Endothelial cell of umbilical vein (primary cell): ENCODE measurements around the gene ADGRG3. TPM values are rescaled to one million over a fixed set of nuclear protein-coding genes. Genes with fewer than 3 reads are reported as not detected.

Experiments used
- BruUV-seq: library from RNA; stranded (reverse); fragments of 400-500 nt; replicated peaks from 2 replicates; lab custom pipeline; 2021; lab: Mats Ljungman, UMichigan
- CTCF ChIA-PET: fragments of 300-600, 350-600 bp; sonication (Branson Sonifier 250); formaldehyde crosslinking; loops from one replicate; lab custom pipeline; 2021; ENCODE audit warnings: antibody characterized with exemption, inconsistent platforms; lab: Charles Lee
- POLR2A ChIA-PET: fragments of 300-600, 350-600 bp; sonication (Branson Sonifier 250); formaldehyde crosslinking; loops from one replicate; lab custom pipeline; 2021; ENCODE audit warnings: antibody characterized with exemption, inconsistent platforms; lab: Charles Lee
- DNase-seq: peaks from one replicate; pipeline ENCODE4 v3.0.0-alpha.2; 2011; ENCODE audit warnings: low read depth, low spot score
- FAIRE-seq: peaks from 2 replicates; lab custom pipeline; 2011; peaks lifted over from hg19 to GRCh38; lab: Jason Lieb, UNC
- H2AFZ ChIP-seq: 2 replicates; pipeline ENCODE4 v1.6.0; 2012; ENCODE audit warnings: low read depth, low read length, control low read depth, inconsistent platforms
- H3K27ac ChIP-seq: 2 replicates; pipeline ENCODE4 v1.5.1; 2011; ENCODE audit warnings: low read depth, mild to moderate bottlenecking, control low read depth, low read length, moderate library complexity; ENCODE audit not compliant: insufficient read depth
- H3K27me3 ChIP-seq, 2 experiments: 2 replicates each; pipeline versions ENCODE4 v1.6.0 to v1.6.1; 2011; ENCODE audit warnings: low read length in 2 of 2, mixed read lengths in 1 of 2; ENCODE audit not compliant: control insufficient read depth in 2 of 2, insufficient read depth in 2 of 2
- H3K36me3 ChIP-seq, 2 experiments: 2 replicates in 1 of 2; 3 replicates in 1 of 2; pipeline ENCODE4 v1.5.1; 2011; ENCODE audit warnings: low read length in 2 of 2, mild to moderate bottlenecking in 1 of 2, moderate library complexity in 1 of 2; ENCODE audit not compliant: control insufficient read depth in 2 of 2, insufficient read depth in 2 of 2; ENCODE audit errors: extremely low read depth in 1 of 2
- H3K4me1 ChIP-seq: 3 replicates; pipeline ENCODE4 v1.5.1; 2011; ENCODE audit warnings: mild to moderate bottlenecking, low read length; ENCODE audit not compliant: control insufficient read depth, insufficient read depth; ENCODE audit errors: extremely low read depth
- H3K4me2 ChIP-seq: 2 replicates; pipeline ENCODE4 v1.6.1; 2011; ENCODE audit warnings: low read length, control low read depth, mixed read lengths; ENCODE audit not compliant: insufficient read depth
- H3K4me3 ChIP-seq, 3 experiments: fragments of 200-600 bp in 1 of 3; sonication (generic), shearing (Covaris generic) in 1 of 3; replicated peaks in 1 of 3; 2 replicates each; pipeline ENCODE4 v1.5.1; 2011 to 2016; ENCODE audit warnings: control low read depth in 3 of 3, low read length in 3 of 3, mild to moderate bottlenecking in 2 of 3, inconsistent platforms in 1 of 3, low read depth in 1 of 3, moderate library complexity in 1 of 3; ENCODE audit not compliant: insufficient read depth in 1 of 3
- H3K79me2 ChIP-seq: 2 replicates; pipeline ENCODE4 v1.6.0; 2012; ENCODE audit warnings: low read length, inconsistent platforms; ENCODE audit not compliant: control insufficient read depth, insufficient read depth
- H3K9ac ChIP-seq: replicated peaks from 2 replicates; pipeline ENCODE3; 2011; ENCODE audit warnings: low read length, control low read depth; ENCODE audit not compliant: insufficient read depth; ENCODE audit errors: extremely low read depth
- H3K9me1 ChIP-seq: replicated peaks from 3 replicates; pipeline ENCODE4 v1.6.0; 2011; ENCODE audit warnings: mild to moderate bottlenecking, low read length; ENCODE audit not compliant: control insufficient read depth, insufficient read depth; ENCODE audit errors: extremely low read depth
- H3K9me3 ChIP-seq: replicated peaks from 2 replicates; pipeline ENCODE4 v1.5.1; 2012; ENCODE audit warnings: low read length, inconsistent platforms; ENCODE audit not compliant: control insufficient read depth, insufficient read depth
- H4K20me1 ChIP-seq: replicated peaks from 2 replicates; pipeline ENCODE3; 2011; ENCODE audit warnings: mild to moderate bottlenecking, low read length; ENCODE audit not compliant: control insufficient read depth, insufficient read depth; ENCODE audit errors: extremely low read depth
- CTCF ChIP-seq, 2 donors: IDR thresholded peaks; 1 replicate in 1 of 2; 2 replicates in 1 of 2; pipeline ENCODE4 v1.5.1; 2011; ENCODE audit warnings: low read length in 2 of 2, mild to moderate bottlenecking in 2 of 2, moderate library complexity in 2 of 2, control low read depth in 1 of 2, inconsistent platforms in 1 of 2, low read depth in 1 of 2; ENCODE audit not compliant: insufficient read depth in 1 of 2; ENCODE audit errors: extremely low read depth in 1 of 2
- EZH2 ChIP-seq: IDR thresholded peaks from 2 replicates; pipeline ENCODE4 v1.6.1; 2012; ENCODE audit warnings: borderline replicate concordance, low read depth, mild to moderate bottlenecking, moderate library complexity, low read length, inconsistent platforms; ENCODE audit not compliant: severe bottlenecking
- FOS ChIP-seq: IDR thresholded peaks from 2 replicates; pipeline ENCODE4 v1.6.1; 2011; ENCODE audit warnings: mild to moderate bottlenecking, low read length, moderate library complexity, borderline replicate concordance; ENCODE audit not compliant: insufficient read depth
- GATA2 ChIP-seq: IDR thresholded peaks from 2 replicates; pipeline ENCODE4 v1.7.0; 2011; ENCODE audit warnings: low read depth, mild to moderate bottlenecking, moderate library complexity, mixed read lengths, low read length; ENCODE audit not compliant: insufficient read length, insufficient read depth
- JUN ChIP-seq: IDR thresholded peaks from 2 replicates; pipeline ENCODE4 v1.6.1; 2011; ENCODE audit warnings: borderline replicate concordance, low read depth; ENCODE audit not compliant: insufficient read length, insufficient read depth
- MAX ChIP-seq: IDR thresholded peaks from 2 replicates; pipeline ENCODE4 v1.6.1; 2011; ENCODE audit not compliant: insufficient read depth, insufficient read length
- MYC ChIP-seq: IDR thresholded peaks from one replicate; pipeline ENCODE4 v1.6.1; 2011; ENCODE audit warnings: mild to moderate bottlenecking, low read depth, low read length
- POLR2A ChIP-seq: IDR thresholded peaks from 2 replicates; pipeline ENCODE4 v1.6.1; 2012; ENCODE audit warnings: low read depth, mild to moderate bottlenecking, control low read depth, low read length
- POLR2AphosphoS5 ChIP-seq: IDR thresholded peaks from 2 replicates; pipeline ENCODE4 v1.6.1; 2012; ENCODE audit warnings: low read depth, mild to moderate bottlenecking, control low read depth, low read length, moderate library complexity; ENCODE audit not compliant: insufficient read depth
- dilution Hi-C: fragments of 300-500 bp; cut with MboI; formaldehyde crosslinking; loops from one replicate; pipeline ENCODE4 v1.15.0; 2019; ENCODE audit warnings: low sequenced_read_pairs; ENCODE audit not compliant: extremely low pct_ligation_motif_present
- intact Hi-C: fragments of 100-400 bp; cut with micrococcal nuclease; formaldehyde crosslinking; loops from one replicate; pipeline ENCODE4 v1.10.0; 2022
- polyA plus RNA-seq, 4 experiments: library from polyadenylated mRNA; depleted of rRNA in 3 of 4; stranded (reverse) in 3 of 4; unstranded in 1 of 4; fragments of >200 nt; gene quantifications; 2 replicates each; pipeline versions ENCODE4 v1.2.1 to v1.2.3, GENCODE V29; 2011 to 2012; ENCODE audit warnings: missing spikeins in 1 of 4
- total RNA-seq: library from RNA; stranded (reverse); gene quantifications from 2 replicates; pipeline ENCODE4 v1.2.3, GENCODE V29; 2021

Gene ADGRG3
- total and polyA plus RNA-seq, 2 donors (not counting 3 experiments of a cell fraction or from before 2014, with no cell fraction given), result not detected

DNA sequence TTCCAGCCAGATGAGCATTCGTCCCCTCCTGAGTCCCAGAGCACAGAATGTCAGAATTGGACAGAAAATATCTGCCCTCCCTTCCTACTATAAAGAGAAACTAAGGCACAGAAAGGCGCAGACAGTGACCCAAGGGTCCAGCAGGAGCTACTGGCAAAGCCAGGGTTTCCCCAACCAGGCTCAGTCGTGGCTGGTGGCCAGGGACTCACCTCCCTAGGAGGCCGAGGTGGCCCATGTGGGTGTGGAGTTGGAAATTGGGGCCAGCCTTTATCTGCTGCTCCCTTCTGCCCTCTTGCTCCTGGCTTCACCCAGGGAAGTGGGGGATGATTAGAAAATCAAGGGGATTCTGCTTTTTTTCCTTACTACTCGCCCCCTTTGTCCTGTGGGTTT is 27.6 kb downstream of the ADGRG3 start:
- no peak for FAIRE-seq
- BruUV-seq, result no TSS peak

More for the DNA sequence above, 27.6 kb downstream of the ADGRG3 start:
- no peaks in the 10 kb centered on the region for H3K9me1 ChIP-seq
- no peaks in the 10 kb centered on the region for H3K36me3 ChIP-seq
- H3K79me2 ChIP-seq, result no peaks in the 10 kb centered on the region
- H3K9ac ChIP-seq, result no peak overlapping the region
- ChIA-PET POLR2A (no interaction called here), CTCF (no interaction called here)
- H3K4me1 ChIP-seq, result no peaks in the 10 kb centered on the region
- no peak overlapping the region for H3K27ac ChIP-seq
- H3K27me3 ChIP-seq, result peaks cover 2 to 5% of the 10 kb centered on the region in 2 experiments
- no peak for DNase-seq
- no peak overlapping the region for H2AFZ ChIP-seq
- intact Hi-C loops, result no loop called here
- H3K9me3 ChIP-seq, result no peaks in the 10 kb centered on the region
- dilution Hi-C loops, result no loop called here
- H3K4me2 ChIP-seq, result no peak overlapping the region
- no peak overlapping the region for H3K4me3 ChIP-seq
- no peak for TF ChIP-seq POLR2A
- no peak for TF ChIP-seq JUN
- TF ChIP-seq CTCF (IDR thresholded peaks at IDR 0.05; ENCODE audit: extremely low read depth in 1 of 2, insufficient read depth in 1 of 2, low read depth in 1 of 2, low read length in 2 of 2), result no peak
- TF ChIP-seq MAX, result no peak
- TF ChIP-seq FOS, result no peak
- no peak for TF ChIP-seq POLR2AphosphoS5
- TF ChIP-seq EZH2, result no peak
- TF ChIP-seq GATA2, result no peak
- TF ChIP-seq MYC, result no peak
- no peaks in the 10 kb centered on the region for H4K20me1 ChIP-seq
